ENCODE results near the gene XYLT1.

Gene XYLT1

DNA sequence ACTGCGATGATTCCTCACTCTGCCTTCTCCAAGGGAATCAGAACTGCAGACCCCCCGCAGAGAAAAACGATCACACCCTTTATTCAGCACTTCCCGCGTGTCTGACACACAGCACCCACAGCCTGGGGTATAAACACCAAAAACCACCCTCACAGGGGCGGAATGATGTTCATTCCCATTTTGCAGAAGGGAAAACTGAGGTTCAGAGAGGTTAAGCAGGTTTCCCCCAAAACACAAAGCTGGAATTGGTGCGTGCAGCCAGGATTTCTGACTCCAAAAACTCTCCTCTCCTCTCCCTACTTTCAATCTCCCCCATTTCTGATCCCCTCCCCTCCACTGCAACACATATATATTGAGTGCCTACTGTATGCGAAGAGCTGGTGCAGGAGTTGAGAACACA, 55.8 kb downstream of the XYLT1 start:
- no peak overlapping the region for H3K9ac ChIP-seq
- TF ChIP-seq, protein P1, sequence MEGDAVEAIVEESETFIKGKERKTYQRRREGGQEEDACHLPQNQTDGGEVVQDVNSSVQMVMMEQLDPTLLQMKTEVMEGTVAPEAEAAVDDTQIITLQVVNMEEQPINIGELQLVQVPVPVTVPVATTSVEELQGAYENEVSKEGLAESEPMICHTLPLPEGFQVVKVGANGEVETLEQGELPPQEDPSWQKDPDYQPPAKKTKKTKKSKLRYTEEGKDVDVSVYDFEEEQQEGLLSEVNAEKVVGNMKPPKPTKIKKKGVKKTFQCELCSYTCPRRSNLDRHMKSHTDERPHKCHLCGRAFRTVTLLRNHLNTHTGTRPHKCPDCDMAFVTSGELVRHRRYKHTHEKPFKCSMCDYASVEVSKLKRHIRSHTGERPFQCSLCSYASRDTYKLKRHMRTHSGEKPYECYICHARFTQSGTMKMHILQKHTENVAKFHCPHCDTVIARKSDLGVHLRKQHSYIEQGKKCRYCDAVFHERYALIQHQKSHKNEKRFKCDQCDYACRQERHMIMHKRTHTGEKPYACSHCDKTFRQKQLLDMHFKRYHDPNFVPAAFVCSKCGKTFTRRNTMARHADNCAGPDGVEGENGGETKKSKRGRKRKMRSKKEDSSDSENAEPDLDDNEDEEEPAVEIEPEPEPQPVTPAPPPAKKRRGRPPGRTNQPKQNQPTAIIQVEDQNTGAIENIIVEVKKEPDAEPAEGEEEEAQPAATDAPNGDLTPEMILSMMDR (conservative IDR thresholded peaks at IDR 0.05; ENCODE audit: low read depth, low read length): no peak
- H2AFZ ChIP-seq (ENCODE audit: low read depth): no peak overlapping the region
- H3K27me3 ChIP-seq (ENCODE audit: insufficient read depth, low read depth): no peaks in the 10 kb centered on the region
- no peaks in the 10 kb centered on the region for H4K20me1 ChIP-seq (ENCODE audit: insufficient read depth)
- no peaks in the 10 kb centered on the region for H3K36me3 ChIP-seq (ENCODE audit: insufficient read depth)
- H3K4me1 ChIP-seq (ENCODE audit: low read depth, poor library complexity, severe bottlenecking): no peaks in the 10 kb centered on the region
- no peaks in the 10 kb centered on the region for H3K79me2 ChIP-seq (ENCODE audit: insufficient read depth, low read depth)
- no peak overlapping the region for H3K4me3 ChIP-seq (IDR thresholded peaks at IDR 0.05; ENCODE audit: insufficient read depth, low read depth, low read length)
- H3K27ac ChIP-seq: no peak overlapping the region
- no peak overlapping the region for H3K4me2 ChIP-seq

DNA sequence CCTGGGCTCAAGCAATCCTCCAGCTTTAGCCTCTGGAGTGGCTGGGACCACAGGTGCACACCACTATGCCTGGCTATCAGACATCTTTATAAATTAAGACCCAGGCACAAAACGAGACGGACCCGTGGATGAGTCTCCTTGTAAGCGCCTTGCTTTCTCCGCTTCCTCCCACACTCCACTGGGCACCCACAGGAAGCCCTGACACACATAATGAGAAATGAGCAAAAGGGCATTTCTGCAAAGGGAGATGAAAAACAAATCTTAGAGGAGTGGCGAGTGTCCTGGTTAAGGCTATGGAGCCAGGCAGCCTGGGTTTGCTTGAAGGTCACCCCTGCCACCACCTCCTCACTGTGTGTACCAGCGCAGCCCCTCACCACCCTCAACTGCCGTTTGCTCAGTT, 56.3 kb downstream of the XYLT1 start:
- Histone ChIP-seq H3K9ac (no peak overlapping the region), H3K27ac (no peak overlapping the region), H3K36me3 (ENCODE audit: insufficient read depth) (no peaks in the 10 kb centered on the region), H4K20me1 (ENCODE audit: insufficient read depth) (no peaks in the 10 kb centered on the region), H2AFZ (ENCODE audit: low read depth) (no peak overlapping the region), H3K4me1 (ENCODE audit: low read depth, poor library complexity, severe bottlenecking) (no peaks in the 10 kb centered on the region), H3K79me2 (ENCODE audit: insufficient read depth, low read depth) (no peaks in the 10 kb centered on the region), H3K27me3 (ENCODE audit: insufficient read depth, low read depth) (no peaks in the 10 kb centered on the region), H3K4me2 (no peak overlapping the region), H3K4me3 (IDR thresholded peaks at IDR 0.05; ENCODE audit: insufficient read depth, low read depth, low read length) (no peak overlapping the region)
- TF ChIP-seq, protein P1 (conservative IDR thresholded peaks at IDR 0.05; ENCODE audit: low read depth, low read length): no peak

DNA sequence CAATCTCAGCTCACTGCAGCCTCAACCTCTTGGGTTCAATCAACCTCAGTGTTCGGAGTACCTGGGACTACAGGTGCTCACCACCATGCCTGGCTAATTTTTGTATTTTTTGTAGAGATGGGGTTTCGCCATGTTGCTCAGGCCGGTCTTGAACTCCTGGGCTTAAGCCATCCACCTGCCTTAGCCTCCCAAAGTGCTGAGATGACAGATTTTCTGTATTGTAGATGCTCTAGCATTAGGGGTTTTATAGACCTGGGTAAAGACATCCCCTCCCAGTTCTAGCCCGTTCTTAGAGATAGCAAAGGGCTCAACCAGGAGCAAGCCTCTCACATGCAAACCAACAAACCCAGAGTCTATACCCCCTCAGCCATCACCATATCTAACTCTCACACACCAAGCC, 57.3 kb downstream of the XYLT1 start:
- H3K36me3 ChIP-seq (ENCODE audit: insufficient read depth): no peaks in the 10 kb centered on the region
- H4K20me1 ChIP-seq (ENCODE audit: insufficient read depth): no peaks in the 10 kb centered on the region
- H3K27ac ChIP-seq: no peak overlapping the region
- TF ChIP-seq, protein P1 (conservative IDR thresholded peaks at IDR 0.05; ENCODE audit: low read depth, low read length): no peak
- no peak overlapping the region for H2AFZ ChIP-seq (ENCODE audit: low read depth)
- H3K4me2 ChIP-seq: no peak overlapping the region
- H3K79me2 ChIP-seq (ENCODE audit: insufficient read depth, low read depth): no peaks in the 10 kb centered on the region
- no peaks in the 10 kb centered on the region for H3K27me3 ChIP-seq (ENCODE audit: insufficient read depth, low read depth)
- H3K9ac ChIP-seq: no peak overlapping the region
- H3K4me1 ChIP-seq (ENCODE audit: low read depth, poor library complexity, severe bottlenecking): no peaks in the 10 kb centered on the region
- no peak overlapping the region for H3K4me3 ChIP-seq (IDR thresholded peaks at IDR 0.05; ENCODE audit: insufficient read depth, low read depth, low read length)

DNA sequence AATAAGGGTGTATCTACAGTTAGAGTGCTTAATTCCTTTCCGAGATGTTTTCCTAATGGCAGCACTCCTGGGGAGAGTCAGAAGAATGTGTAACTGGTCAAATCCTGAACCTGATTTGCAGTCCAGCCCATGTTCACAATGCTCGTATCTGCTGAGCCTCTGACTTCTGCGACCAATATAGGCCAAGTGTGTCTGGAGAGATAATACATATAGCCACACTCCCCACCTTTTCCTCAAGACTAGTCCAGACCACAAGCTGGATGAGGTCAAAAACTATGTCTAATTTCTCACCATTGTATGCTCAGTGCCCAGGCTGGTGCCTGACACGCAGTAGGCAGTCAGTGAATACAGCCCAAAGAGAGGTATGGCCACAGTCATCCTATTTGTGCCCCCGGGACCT, 58.0 kb downstream of the XYLT1 start:
- Histone ChIP-seq H3K4me1 (ENCODE audit: low read depth, poor library complexity, severe bottlenecking) (no peaks in the 10 kb centered on the region), H3K4me3 (IDR thresholded peaks at IDR 0.05; ENCODE audit: insufficient read depth, low read depth, low read length) (no peak overlapping the region), H3K27me3 (ENCODE audit: insufficient read depth, low read depth) (no peaks in the 10 kb centered on the region), H3K36me3 (ENCODE audit: insufficient read depth) (no peaks in the 10 kb centered on the region), H3K9ac (no peak overlapping the region), H3K27ac (no peak overlapping the region), H2AFZ (ENCODE audit: low read depth) (no peak overlapping the region), H3K79me2 (ENCODE audit: insufficient read depth, low read depth) (no peaks in the 10 kb centered on the region), H4K20me1 (ENCODE audit: insufficient read depth) (no peaks in the 10 kb centered on the region), H3K4me2 (no peak overlapping the region)
- TF ChIP-seq, protein P1 (conservative IDR thresholded peaks at IDR 0.05; ENCODE audit: low read depth, low read length): no peak

DNA sequence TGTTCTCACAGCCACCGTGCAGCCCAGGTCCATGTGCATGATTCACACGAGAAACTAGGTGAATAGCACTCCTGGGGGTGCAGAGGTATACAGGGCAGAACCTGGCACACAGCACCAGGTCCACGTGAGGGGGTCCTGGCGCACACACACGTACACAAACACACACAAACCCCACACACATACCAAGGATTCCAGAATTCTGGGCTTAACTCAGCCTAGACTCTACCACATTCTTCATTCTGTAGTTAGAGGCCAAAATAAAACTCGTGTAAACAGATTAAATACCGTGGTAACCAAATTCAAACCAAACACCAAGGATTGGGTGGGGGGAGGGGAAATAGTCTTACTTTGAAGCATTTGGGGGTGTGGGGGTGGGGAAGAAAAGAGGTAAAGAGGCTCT, 58.5 kb downstream of the XYLT1 start:
- Histone ChIP-seq H4K20me1 (ENCODE audit: insufficient read depth) (no peaks in the 10 kb centered on the region), H3K27me3 (ENCODE audit: insufficient read depth, low read depth) (no peaks in the 10 kb centered on the region), H3K27ac (no peak overlapping the region), H3K9ac (no peak overlapping the region), H3K4me3 (IDR thresholded peaks at IDR 0.05; ENCODE audit: insufficient read depth, low read depth, low read length) (no peak overlapping the region), H2AFZ (ENCODE audit: low read depth) (no peak overlapping the region), H3K4me1 (ENCODE audit: low read depth, poor library complexity, severe bottlenecking) (no peaks in the 10 kb centered on the region), H3K4me2 (no peak overlapping the region), H3K79me2 (ENCODE audit: insufficient read depth, low read depth) (no peaks in the 10 kb centered on the region), H3K36me3 (ENCODE audit: insufficient read depth) (no peaks in the 10 kb centered on the region)
- TF ChIP-seq, protein P1 (conservative IDR thresholded peaks at IDR 0.05; ENCODE audit: low read depth, low read length): no peak
